Ishikawa (cell line): Measurements from ENCODE around the gene GRIA3.

Source experiments
- FOXM1 ChIP-seq: IDR thresholded peaks from 2 replicates; pipeline ENCODE4 v1.6.1; 2012; ENCODE audit warnings: low read depth, borderline replicate concordance
- RAD21 ChIP-seq: IDR thresholded peaks from 2 replicates; pipeline ENCODE4 v1.6.1; 2012; ENCODE audit warnings: low read depth
- TAF1 ChIP-seq: IDR thresholded peaks from 2 replicates; pipeline ENCODE4 v1.6.1; 2012; ENCODE audit warnings: low read depth, mild to moderate bottlenecking
- TEAD4 ChIP-seq: IDR thresholded peaks from 2 replicates; pipeline ENCODE4 v1.6.1; 2012

DNA sequence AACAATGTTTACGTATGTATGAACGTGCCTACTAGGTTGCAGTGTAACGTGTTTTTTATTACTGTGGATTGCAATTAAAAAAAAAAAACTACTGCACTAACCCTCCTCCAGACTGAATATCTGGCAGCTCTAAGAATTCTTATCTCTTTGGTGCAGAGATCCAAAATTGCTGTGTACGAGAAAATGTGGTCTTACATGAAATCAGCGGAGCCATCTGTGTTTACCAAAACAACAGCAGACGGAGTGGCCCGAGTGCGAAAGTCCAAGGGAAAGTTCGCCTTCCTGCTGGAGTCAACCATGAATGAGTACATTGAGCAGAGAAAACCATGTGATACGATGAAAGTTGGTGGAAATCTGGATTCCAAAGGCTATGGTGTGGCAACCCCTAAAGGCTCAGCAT is 280.6 kb downstream of the GRIA3 start:
- no peak for TF ChIP-seq FOXM1
- TF ChIP-seq TEAD4 = no peak
- TF ChIP-seq RAD21 = no peak
- no peak for TF ChIP-seq TAF1
